CD1c-positive myeloid dendritic cell (primary cell): ENCODE results near the gene AHNAK.
"Not testable (repeated sequence)": the region's sequence is repeated elsewhere in the genome, so short reads cannot be mapped to it uniquely, and the experiment has no call there.

Experiments used
- DNase-seq: peaks from one replicate; pipeline ENCODE4 v3.0.0-alpha.2; 2016; ENCODE audit errors: extremely low spot score

Gene AHNAK

GRCh38 chr11:62462508-62462892 is 84.1 kb downstream of the AHNAK start:
- no peak for DNase-seq

GRCh38 chr11:62461740-62462507 is 84.7 kb downstream of the AHNAK start:
- DNase-seq: no peak

- no peak for DNase-seq
Observed at GRCh38 chr11:62459080-62459479, 87.5 kb downstream of the AHNAK start.

- no peak for DNase-seq
Observed at GRCh38 chr11:62458212-62459002, 88.2 kb downstream of the AHNAK start.

- DNase-seq: peak; percentile 18
Observed at GRCh38 chr11:62457478-62457877, 89.1 kb downstream of the AHNAK start.

- DNase-seq: no peak
Observed at GRCh38 chr11:62456630-62457029, 90.0 kb downstream of the AHNAK start.

- DNase-seq: no peak
Observed at GRCh38 chr11:62452839-62453468, 93.7 kb downstream of the AHNAK start.

GRCh38 chr11:62452261-62452660 is 94.3 kb downstream of the AHNAK start:
- DNase-seq: no peak

GRCh38 chr11:62451241-62451621 is 95.4 kb downstream of the AHNAK start:
- no peak for DNase-seq

- no peak for DNase-seq
Observed at GRCh38 chr11:62450543-62451240, 95.9 kb downstream of the AHNAK start.

GRCh38 chr11:62449912-62450311 is 96.7 kb downstream of the AHNAK start:
- not testable (repeated sequence) for DNase-seq

GRCh38 chr11:62449451-62449851 is 97.2 kb downstream of the AHNAK start:
- DNase-seq: no peak

GRCh38 chr11:62446091-62446490 is 100.5 kb downstream of the AHNAK start:
- no peak for DNase-seq

GRCh38 chr11:62445314-62445740 is 101.3 kb downstream of the AHNAK start:
- no peak for DNase-seq

GRCh38 chr11:62444835-62445234 is 101.8 kb downstream of the AHNAK start:
- no peak for DNase-seq

- peak; percentile 87 for DNase-seq
Observed at GRCh38 chr11:62444236-62444833, 102.3 kb downstream of the AHNAK start.

- peak; percentile 67 for DNase-seq
Observed at GRCh38 chr11:62443390-62444235, 103.0 kb downstream of the AHNAK start.

GRCh38 chr11:62439785-62440602 is 106.6 kb downstream of the AHNAK start:
- DNase-seq: peak; percentile 88

- no peak for DNase-seq
Observed at GRCh38 chr11:62438641-62439040, 108.0 kb downstream of the AHNAK start.

GRCh38 chr11:62437616-62438015 is 109.0 kb downstream of the AHNAK start:
- DNase-seq: no peak
